SU-DHL-6 (cell line): ENCODE results near the gene IFNL2.
"Not testable (repeated sequence)": the region's sequence is repeated elsewhere in the genome, so short reads cannot be mapped to it uniquely, and the experiment has no call there.

Source experiments
- EZH2phosphoT487 ChIP-seq: fragments of 200-600 bp; sonication (generic), shearing (Covaris generic); conservative IDR thresholded peaks from 2 replicates; pipeline ENCODE4 v1.6.1; 2018; ENCODE audit warnings: mild to moderate bottlenecking, antibody characterized with exemption, low read length, moderate library complexity, mixed read lengths
- TF ChIP-seq, protein P1 (sequence below): fragments of 200-600 bp; sonication (generic); IDR thresholded peaks from one replicate; pipeline ENCODE4 v1.5.1; 2017; ENCODE audit warnings: antibody characterized with exemption, mild to moderate bottlenecking, low read length, moderate library complexity; ENCODE audit not compliant: insufficient read depth, poor library complexity, severe bottlenecking

DNA sequence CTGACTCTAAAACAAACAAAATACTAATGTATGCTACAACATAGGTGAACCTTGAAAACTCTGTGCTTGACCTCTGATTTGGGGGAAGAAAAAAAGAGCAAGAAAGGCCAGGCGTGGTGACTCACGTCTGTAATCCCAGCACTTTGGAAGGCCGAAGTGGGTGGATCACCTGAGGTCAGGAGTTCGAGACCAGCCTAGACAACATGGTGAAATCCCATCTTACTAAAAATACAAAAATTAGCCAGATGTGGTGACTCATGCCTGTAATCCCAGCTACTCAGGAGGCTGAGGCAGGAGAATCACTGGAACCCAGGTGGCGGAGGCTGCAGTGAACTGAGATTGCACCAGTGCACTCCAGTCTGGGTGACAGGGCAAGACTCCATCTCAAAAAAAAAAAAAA, 5.7 kb downstream of the IFNL2 start:
- TF ChIP-seq, protein P1, sequence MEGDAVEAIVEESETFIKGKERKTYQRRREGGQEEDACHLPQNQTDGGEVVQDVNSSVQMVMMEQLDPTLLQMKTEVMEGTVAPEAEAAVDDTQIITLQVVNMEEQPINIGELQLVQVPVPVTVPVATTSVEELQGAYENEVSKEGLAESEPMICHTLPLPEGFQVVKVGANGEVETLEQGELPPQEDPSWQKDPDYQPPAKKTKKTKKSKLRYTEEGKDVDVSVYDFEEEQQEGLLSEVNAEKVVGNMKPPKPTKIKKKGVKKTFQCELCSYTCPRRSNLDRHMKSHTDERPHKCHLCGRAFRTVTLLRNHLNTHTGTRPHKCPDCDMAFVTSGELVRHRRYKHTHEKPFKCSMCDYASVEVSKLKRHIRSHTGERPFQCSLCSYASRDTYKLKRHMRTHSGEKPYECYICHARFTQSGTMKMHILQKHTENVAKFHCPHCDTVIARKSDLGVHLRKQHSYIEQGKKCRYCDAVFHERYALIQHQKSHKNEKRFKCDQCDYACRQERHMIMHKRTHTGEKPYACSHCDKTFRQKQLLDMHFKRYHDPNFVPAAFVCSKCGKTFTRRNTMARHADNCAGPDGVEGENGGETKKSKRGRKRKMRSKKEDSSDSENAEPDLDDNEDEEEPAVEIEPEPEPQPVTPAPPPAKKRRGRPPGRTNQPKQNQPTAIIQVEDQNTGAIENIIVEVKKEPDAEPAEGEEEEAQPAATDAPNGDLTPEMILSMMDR: not testable (repeated sequence)
- not testable (repeated sequence) for TF ChIP-seq EZH2phosphoT487
